HS-5 (cell line): Measurements from ENCODE around the gene ZBTB20.
A peak's percentile ranks its signal among the peaks of the same experiment; 100 is the strongest.

Experiments used
- DNase-seq: peaks from one replicate; pipeline ENCODE4 v3.0.0-alpha.2; 2012; ENCODE audit warnings: low read depth

Gene ZBTB20

GRCh38 chr3:114406286-114406685 is 740.8 kb downstream of the ZBTB20 start:
- DNase-seq = no peak

DNA sequence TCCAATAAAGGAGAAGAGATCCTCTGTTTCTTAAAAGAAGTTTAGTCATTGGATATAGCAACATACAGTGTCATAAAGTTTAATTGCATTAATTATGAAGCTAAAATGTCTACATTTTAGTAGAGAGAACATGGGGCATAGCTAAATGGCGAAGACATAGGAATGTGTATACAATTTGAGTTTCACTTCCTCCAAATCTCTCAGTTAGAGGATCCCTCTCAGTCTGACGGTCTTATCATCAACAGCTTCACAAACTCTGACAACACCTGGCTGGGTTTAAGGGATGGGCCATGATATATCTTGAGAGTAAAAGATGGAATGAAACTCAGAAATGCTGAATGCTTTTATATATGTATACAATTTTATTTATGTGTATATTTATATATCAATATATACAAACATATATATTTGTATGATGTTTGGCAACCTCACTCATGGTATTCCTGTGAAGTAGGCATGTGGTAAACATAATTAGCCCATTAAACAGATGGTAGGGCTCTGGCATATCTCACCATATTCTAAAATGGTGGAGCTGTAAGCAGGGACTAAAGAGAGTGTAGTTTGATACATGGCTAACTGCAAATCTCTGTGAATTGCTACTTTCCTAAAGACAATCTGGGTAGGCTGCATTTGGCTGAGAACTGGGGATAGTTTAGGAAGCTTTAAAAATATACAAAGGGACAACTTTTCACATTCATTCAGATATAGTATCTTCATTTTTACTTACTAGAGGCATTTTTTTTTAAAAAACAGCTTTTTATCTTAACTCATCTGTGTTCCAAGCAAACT is 741.7 kb downstream of the ZBTB20 start:
- no peak for DNase-seq

GRCh38 chr3:114404590-114404989 is 742.5 kb downstream of the ZBTB20 start:
- DNase-seq = no peak

- no peak for DNase-seq
These were observed 744.2 kb downstream of the ZBTB20 start for GRCh38 chr3:114402838-114403237.

- no peak for DNase-seq
These were observed 745.7 kb downstream of the ZBTB20 start for GRCh38 chr3:114401346-114401745.

DNA sequence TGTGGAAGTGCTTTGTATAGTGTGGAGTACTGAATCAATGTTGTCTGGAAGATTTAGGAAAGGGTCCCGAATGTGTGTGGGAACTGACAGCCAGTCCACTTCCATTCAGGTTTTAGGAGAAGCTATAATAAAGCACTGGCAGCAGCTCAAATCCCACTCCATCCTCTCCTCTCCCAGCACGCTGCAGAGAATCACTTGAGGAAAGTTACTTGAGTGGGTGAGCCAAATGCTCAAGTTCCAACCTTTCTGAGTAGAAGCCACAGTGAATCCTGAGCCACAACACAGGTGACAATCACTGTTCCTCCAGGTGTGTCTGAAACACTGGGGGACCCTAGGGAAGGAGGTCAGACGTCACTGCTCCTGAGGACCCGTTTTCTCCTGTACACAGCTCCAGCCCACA is 746.7 kb downstream of the ZBTB20 start:
- DNase-seq = no peak

DNA sequence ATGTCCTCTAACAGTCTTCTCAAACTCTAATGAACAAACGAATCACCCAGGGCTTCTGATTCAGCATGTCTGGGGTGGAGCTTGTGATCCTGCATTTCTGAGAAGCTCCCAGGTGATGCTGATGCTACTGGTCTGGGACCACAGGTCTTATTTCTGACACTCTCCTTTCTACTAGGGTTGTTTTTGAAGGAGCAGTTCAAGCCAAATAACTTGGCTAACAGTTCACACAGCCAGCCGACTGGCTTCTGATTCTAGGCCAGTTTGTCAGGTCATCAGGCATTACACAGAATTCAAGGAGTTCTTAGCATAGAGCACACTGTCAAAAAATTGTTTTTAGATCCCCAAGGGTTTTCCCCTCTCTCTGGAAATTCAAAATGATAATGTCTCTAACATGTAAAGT is 752.5 kb downstream of the ZBTB20 start:
- no peak for DNase-seq

GRCh38 chr3:114393367-114394072 is 753.6 kb downstream of the ZBTB20 start:
- DNase-seq = no peak

DNA sequence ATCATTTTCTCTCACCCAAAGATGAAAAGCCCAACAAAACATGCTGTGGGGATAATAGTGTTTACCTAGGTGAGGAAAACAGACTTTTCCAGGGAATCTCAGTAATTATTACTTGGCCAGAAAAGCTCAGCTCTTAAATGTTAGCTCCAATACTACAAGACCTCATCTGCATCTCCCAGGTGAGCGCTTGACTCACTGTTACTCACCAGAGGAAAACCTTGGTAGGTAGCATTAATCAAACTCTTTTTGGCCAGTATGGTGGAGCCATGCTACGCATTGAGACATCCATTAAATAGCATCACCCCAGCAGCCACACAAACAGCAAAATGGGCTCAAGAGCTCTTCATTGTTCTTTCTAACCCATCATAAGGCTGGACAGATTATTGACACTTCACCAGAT is 754.3 kb downstream of the ZBTB20 start:
- DNase-seq = no peak

GRCh38 chr3:114389156-114389555 is 757.9 kb downstream of the ZBTB20 start:
- no peak for DNase-seq

GRCh38 chr3:114384558-114384903 is 762.6 kb downstream of the ZBTB20 start:
- no peak for DNase-seq

DNA sequence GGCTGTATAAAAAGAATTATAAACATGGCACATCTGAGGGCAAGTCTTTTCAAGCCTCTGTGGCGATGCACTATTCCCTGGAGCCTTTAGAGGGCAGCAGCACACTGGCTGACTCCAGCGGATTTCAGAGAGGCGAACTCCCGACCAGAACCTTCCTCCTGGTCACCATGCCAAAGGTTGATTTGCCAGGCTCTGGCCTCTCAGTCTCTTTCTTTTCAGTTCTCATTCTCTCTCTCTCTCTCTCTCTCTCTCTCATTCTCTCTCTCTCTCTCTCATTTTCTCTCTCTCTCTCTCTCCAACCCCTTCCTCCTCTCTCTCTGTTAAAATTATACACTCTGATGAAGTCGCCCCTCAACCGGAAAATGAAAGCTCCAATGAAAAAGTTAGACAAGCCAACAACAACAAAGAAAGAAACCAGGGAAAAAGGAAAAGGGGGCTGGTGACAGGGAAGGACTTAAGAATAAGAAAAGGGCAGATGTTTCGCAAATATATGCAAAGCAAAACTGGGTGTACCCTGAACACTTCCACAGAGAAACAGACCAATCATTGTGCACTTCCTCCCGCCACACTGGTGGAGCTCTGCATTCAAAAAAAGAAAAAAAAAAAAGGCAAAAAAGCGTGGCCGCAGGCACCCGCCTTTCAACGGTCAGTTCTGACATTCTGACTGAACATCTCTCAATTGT is 763.1 kb downstream of the ZBTB20 start:
- peak; percentile 58 for DNase-seq

DNA sequence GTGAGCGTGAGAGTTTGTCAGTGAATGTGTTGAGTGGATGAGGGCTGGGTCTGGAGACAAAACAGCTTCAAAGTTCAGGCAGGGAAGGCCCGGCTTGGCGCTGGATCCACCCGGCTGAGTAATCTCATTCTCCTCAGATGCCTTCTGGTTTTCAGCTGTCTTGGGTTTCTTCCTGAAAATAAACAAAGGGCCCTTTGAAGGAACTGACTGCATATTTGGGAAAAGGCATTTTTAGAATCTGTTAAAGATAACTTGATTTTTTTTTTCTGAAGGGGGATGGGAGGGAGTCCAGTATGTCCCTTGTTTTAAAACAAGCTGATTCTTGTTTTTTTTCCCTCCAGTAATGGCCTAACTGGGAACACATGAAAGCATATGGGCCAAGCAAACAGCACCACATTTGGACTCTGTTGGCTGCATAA is 766.8 kb downstream of the ZBTB20 start:
- no peak for DNase-seq

DNA sequence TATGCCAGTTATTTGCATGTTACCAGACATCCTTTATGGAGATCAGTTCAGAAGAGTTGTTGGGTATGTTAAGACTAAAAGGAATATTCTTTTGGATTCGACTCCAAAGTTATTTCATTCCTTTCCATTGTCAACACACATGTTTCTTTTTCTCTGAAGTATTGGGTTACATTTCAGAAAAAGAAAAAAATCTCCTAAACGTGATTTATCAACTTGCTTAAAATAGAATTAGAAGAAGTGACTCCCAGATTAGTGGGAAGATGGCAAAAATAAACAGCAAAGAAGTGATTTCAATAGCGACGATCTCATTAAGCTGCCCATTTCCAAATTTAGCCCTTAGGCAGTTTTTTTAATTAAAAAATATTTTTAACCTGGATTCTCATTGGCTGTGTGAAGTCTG is 767.8 kb downstream of the ZBTB20 start:
- DNase-seq = no peak

DNA sequence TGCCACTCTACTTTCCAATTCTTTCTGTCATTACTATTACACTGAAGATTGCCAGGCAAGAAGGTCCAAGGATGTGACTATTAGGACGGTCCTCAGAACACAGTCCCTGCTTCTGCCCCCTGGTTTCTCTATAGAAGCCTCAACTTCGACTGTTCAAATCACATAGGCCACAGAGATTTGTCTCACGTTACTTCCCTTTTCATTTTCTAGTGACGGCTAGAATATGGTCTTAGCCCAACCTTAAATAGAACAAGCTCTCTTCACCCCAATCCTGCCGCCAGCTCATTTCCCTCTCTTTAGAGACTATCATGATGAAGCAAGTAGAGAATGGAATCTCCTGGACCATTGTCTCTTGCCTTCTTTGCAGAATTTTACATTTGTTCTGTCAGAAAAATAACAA is 768.3 kb downstream of the ZBTB20 start:
- DNase-seq = no peak

DNA sequence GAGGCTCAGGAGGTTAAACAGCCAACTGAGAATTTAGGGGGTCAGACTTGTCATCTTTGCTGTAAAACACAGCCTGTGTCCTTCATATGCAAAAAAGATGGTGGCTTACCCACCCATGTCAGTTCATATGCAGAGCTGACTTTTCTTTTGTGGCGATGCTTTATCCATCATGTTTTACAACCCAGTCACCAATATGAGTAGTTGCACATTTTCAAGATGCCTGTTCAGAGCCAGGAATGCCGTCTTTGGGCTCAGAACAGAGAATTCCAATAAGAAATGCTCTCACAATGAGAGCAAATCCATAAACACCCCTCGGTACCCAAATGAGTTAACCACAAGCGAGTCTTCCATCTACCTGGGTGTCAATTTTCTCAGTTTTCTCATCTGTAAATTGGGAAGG is 769.7 kb downstream of the ZBTB20 start:
- no peak for DNase-seq

GRCh38 chr3:114376516-114377185 is 770.4 kb downstream of the ZBTB20 start:
- no peak for DNase-seq

GRCh38 chr3:114375608-114376421 is 771.3 kb downstream of the ZBTB20 start:
- DNase-seq = no peak

- no peak for DNase-seq
These were observed 772.6 kb downstream of the ZBTB20 start for GRCh38 chr3:114374433-114374990.

DNA sequence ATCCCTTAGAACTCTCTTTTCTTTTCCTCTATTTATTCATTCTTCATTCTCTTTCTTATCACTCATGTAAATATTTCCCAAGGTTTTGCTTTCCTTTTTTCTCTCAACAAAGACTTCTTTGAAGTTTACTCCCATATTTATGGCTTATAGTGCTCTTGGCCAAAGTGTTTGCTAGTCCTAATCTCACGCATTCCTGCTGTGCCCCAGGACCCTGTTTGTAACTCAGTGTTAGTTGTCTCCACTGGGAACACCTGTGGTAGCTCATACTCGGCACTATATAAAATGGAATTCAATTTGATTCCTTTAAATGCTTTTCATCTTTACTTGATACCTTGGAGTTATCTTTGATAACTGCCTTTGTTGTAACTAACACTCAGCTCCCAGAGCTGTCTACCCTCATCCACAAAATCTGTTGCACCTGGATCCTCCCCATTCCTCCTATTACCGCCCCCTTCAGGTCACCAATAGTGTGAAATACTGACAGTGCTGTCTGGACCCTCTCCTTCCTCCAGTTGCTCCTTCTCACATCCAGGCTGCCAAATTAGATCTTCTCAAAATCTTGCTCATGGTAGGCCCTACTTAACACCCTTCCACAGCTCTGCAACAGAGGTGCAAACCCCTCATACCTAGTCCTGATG is 776.4 kb downstream of the ZBTB20 start:
- no peak for DNase-seq

DNA sequence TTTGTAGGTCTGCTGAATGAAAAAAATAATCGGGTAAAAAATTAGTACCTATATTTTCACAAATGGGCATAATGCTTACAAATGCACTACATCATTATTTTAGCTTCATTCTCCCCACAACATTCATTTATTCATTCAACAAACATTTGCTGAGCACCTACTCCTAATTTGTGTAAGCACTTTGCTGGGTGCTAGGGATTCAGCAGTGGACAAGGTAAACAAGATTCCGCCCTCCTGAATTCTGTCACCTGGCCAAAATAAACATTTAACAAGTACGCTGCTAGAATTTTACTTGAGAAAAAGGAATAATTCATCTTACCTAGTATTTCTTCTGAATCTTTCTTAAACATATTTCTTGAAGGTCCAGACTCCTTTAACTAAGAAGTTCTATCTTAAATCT is 781.2 kb downstream of the ZBTB20 start:
- no peak for DNase-seq
